AG04450 (cell line): ENCODE results near the gene SENP7. TPM values are rescaled to one million over a fixed set of nuclear protein-coding genes. Genes with fewer than 3 reads are reported as not detected.
"Not testable (repeated sequence)": the region's sequence is repeated elsewhere in the genome, so short reads cannot be mapped to it uniquely, and the experiment has no call there.

ENCODE experiments used
- CTCF ChIA-PET: fragments of 300-600, 350-600 bp; formaldehyde crosslinking; extraction: SDS; loops from one replicate; lab custom pipeline; 2022; ENCODE audit warnings: antibody characterized with exemption, inconsistent platforms; lab: Charles Lee
- POLR2A ChIA-PET: fragments of 350-600 bp; formaldehyde crosslinking; extraction: SDS; loops from one replicate; lab custom pipeline; 2021; ENCODE audit warnings: antibody characterized with exemption, inconsistent platforms; lab: Yijun Ruan, JAX
- DNase-seq: peaks from one replicate; pipeline ENCODE4 v3.0.0-alpha.2; 2011; ENCODE audit warnings: low read depth, low spot score
- H3K27ac ChIP-seq: one replicate; pipeline ENCODE4 v1.5.1; 2012; ENCODE audit warnings: low read depth, low read length, control low read depth
- H3K27me3 ChIP-seq: one replicate; pipeline ENCODE4 v1.6.0; 2012; ENCODE audit warnings: low read length; ENCODE audit not compliant: control insufficient read depth, insufficient read depth
- H3K4me3 ChIP-seq: 2 replicates; pipeline ENCODE4 v1.5.1; 2011; ENCODE audit warnings: mild to moderate bottlenecking, low read depth, low read length, control low read depth
- H3K9me3 ChIP-seq: 2 replicates; pipeline ENCODE4 v1.5.1; 2012; ENCODE audit warnings: low read length; ENCODE audit not compliant: control insufficient read depth, insufficient read depth
- polyA plus RNA-seq: library from polyadenylated mRNA; depleted of rRNA; stranded (reverse); fragments of >200 nt; gene quantifications from 2 replicates; pipeline ENCODE4 v1.2.3, GENCODE V29; 2011
- TF ChIP-seq, protein P1 (sequence below): IDR thresholded peaks from 2 replicates; pipeline ENCODE4 v1.5.1; 2011; ENCODE audit warnings: low read depth, low read length, control low read depth, inconsistent platforms

The SENP7 gene
- polyA plus RNA-seq, 1 experiment, result 16.1 TPM

- Histone ChIP-seq H3K4me3 (no peak overlapping the region), H3K27ac (no peak overlapping the region), H3K27me3 (no peaks in the 10 kb centered on the region), H3K9me3 (no peaks in the 10 kb centered on the region; the same call in 1 of the 2 replicates)
- POLR2A ChIA-PET, result no interaction called here
- CTCF ChIA-PET, result no interaction called here
- TF ChIP-seq, protein P1, sequence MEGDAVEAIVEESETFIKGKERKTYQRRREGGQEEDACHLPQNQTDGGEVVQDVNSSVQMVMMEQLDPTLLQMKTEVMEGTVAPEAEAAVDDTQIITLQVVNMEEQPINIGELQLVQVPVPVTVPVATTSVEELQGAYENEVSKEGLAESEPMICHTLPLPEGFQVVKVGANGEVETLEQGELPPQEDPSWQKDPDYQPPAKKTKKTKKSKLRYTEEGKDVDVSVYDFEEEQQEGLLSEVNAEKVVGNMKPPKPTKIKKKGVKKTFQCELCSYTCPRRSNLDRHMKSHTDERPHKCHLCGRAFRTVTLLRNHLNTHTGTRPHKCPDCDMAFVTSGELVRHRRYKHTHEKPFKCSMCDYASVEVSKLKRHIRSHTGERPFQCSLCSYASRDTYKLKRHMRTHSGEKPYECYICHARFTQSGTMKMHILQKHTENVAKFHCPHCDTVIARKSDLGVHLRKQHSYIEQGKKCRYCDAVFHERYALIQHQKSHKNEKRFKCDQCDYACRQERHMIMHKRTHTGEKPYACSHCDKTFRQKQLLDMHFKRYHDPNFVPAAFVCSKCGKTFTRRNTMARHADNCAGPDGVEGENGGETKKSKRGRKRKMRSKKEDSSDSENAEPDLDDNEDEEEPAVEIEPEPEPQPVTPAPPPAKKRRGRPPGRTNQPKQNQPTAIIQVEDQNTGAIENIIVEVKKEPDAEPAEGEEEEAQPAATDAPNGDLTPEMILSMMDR, result no peak
- no peak for DNase-seq
Observed at GRCh38 chr3:101549473-101549872, 36.5 kb upstream of the SENP7 start.

- DNase-seq, result no peak
- Histone ChIP-seq H3K27ac (no peak overlapping the region), H3K27me3 (peaks cover 3% of the 10 kb centered on the region), H3K9me3 (no peaks in the 10 kb centered on the region; the same call in 1 of the 2 replicates), H3K4me3 (no peak overlapping the region)
- CTCF ChIA-PET, result no interaction called here
- POLR2A ChIA-PET, result no interaction called here
- TF ChIP-seq, protein P1, result no peak
Observed at GRCh38 chr3:101548527-101549105, 35.6 kb upstream of the SENP7 start.

DNA sequence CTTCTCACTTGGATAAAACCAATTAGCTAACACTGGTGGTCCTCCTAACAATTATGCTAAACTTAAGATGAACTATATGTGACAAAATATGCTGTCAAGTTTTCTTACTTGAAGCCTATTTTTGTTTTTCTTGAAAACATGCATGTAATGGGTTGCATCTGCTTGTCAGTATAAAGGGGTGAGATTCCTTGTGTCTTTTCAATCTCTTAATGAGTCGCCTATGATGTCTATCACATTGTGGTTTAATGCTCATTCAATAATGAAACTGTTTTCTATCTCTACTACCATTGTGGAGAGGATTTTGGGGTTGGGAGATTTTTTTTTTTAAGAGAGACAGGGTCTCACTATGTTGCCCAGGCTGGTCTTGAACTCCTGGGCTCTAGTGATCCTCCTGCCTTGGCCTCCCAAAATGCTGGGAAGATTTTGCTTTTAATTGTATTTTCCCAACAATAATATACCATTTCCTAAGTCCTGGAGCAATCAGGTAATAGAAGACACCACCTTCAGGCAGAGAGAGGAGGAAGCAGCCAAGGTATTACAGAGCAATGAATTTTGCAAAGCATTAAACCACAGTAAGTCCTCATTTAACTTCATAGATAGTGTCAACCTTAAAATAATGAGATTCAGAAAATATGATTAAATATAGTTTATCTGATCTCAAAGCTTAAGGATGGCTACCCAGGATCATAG is 31.3 kb upstream of the SENP7 start:
- ChIA-PET POLR2A (no interaction called here), CTCF (no interaction called here)
- no peak overlapping the region for H3K27ac ChIP-seq
- TF ChIP-seq, protein P1, result no peak
- H3K4me3 ChIP-seq, result no peak overlapping the region
- peaks cover 3% of the 10 kb centered on the region for H3K27me3 ChIP-seq
- no peak for DNase-seq
- no peaks in the 10 kb centered on the region; the same call in 1 of the 2 replicates for H3K9me3 ChIP-seq

- POLR2A ChIA-PET, result no interaction called here
- TF ChIP-seq, protein P1, result no peak
- Histone ChIP-seq H3K4me3 (no peak overlapping the region), H3K9me3 (no peaks in the 10 kb centered on the region; the same call in 1 of the 2 replicates), H3K27ac (no peak overlapping the region), H3K27me3 (peaks cover 3% of the 10 kb centered on the region)
- CTCF ChIA-PET, result no interaction called here
- DNase-seq, result no peak
Observed at GRCh38 chr3:101542957-101543356, 29.9 kb upstream of the SENP7 start.

DNA sequence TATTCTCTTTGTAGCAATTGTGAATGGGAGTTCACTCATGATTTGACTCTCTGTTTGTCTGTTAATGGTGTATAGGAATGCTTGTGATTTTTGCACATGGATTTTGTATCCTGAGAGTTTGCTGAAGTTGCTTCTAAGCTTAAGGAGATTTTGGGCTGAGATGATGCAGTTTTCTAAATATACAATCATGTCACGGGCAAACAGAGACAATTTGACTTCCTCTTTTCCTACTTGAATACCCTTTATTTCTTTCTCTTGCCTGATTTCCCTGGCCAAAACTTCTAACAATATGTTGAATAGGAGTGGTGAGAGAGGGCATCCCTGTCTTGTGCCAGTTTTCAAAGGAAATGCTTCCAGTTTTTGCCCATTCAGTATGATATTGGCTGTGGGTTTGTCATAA is 23.9 kb upstream of the SENP7 start:
- H3K27me3 ChIP-seq, DNase-seq, H3K4me3 ChIP-seq, CTCF ChIA-PET, H3K9me3 ChIP-seq, H3K27ac ChIP-seq, POLR2A ChIA-PET: not testable (repeated sequence)
